Smooth muscle cell (in vitro differentiated cells): ENCODE measurements around the gene ROBO1. TPM values are rescaled to one million over a fixed set of nuclear protein-coding genes. Genes with fewer than 3 reads are reported as not detected.

Experiments used
- DNase-seq: peaks from one replicate; lab custom pipeline; 2025; ENCODE audit not compliant: unreplicated experiment; lab: John Stamatoyannopoulos, UW
- H2AFZ ChIP-seq: fragments of 200-600 bp; sonication (generic); 2 replicates; pipeline ENCODE4 v1.6.0; 2016; ENCODE audit warnings: antibody characterized with exemption, low read depth, mild to moderate bottlenecking
- H3F3A ChIP-seq: fragments of 200-600 bp; sonication (generic); 2 replicates; pipeline ENCODE4 v1.6.0; 2017; ENCODE audit warnings: antibody characterized with exemption, low read depth
- H3K27ac ChIP-seq: fragments of 200-600 bp; sonication (generic); 2 replicates; pipeline ENCODE4 v1.5.1; 2016; ENCODE audit warnings: low read depth, mild to moderate bottlenecking
- H3K27me3 ChIP-seq: fragments of 200-600 bp; sonication (generic); 2 replicates; pipeline ENCODE4 v1.6.1; 2016; ENCODE audit warnings: low read depth, mild to moderate bottlenecking
- H3K36me3 ChIP-seq: fragments of 200-600 bp; sonication (generic); 2 replicates; pipeline ENCODE4 v1.5.1; 2016; ENCODE audit warnings: low read depth
- H3K4me1 ChIP-seq: fragments of 200-600 bp; sonication (generic); 2 replicates; pipeline ENCODE4 v1.5.1; 2016; ENCODE audit warnings: low read depth
- H3K4me2 ChIP-seq: fragments of 200-600 bp; sonication (generic); 2 replicates; pipeline ENCODE4 v1.6.0; 2016; ENCODE audit warnings: mild to moderate bottlenecking
- H3K4me3 ChIP-seq: fragments of 200-600 bp; sonication (generic); 2 replicates; pipeline ENCODE4 v1.5.1; 2016; ENCODE audit warnings: mild to moderate bottlenecking
- H3K79me2 ChIP-seq: fragments of 200-600 bp; sonication (generic); 2 replicates; pipeline ENCODE4 v1.6.0; 2016; ENCODE audit warnings: low read depth, mild to moderate bottlenecking
- H3K9ac ChIP-seq: fragments of 200-600 bp; sonication (generic); 2 replicates; pipeline ENCODE4 v1.6.0; 2016; ENCODE audit warnings: low read depth
- H3K9me3 ChIP-seq: fragments of 200-600 bp; sonication (generic); replicated peaks from 2 replicates; pipeline ENCODE4 v1.5.1; 2016; ENCODE audit warnings: low read depth
- H4K20me1 ChIP-seq: fragments of 200-600 bp; sonication (generic); 2 replicates; pipeline ENCODE4 v1.6.0; 2016; ENCODE audit warnings: low read depth
- WGBS: methylation state at CpG from one replicate; pipeline ENCODE4 v1.1.7; 2016; ENCODE audit warnings: low lambda C conversion rate; 5-methylcytosine and 5-hydroxymethylcytosine counted together
- polyA plus RNA-seq: library from polyadenylated mRNA; unstranded; fragments of >200 nt; fragmentation: Nextera tagmentation; extraction: Ambion mirVana; gene quantifications from 2 replicates; pipeline ENCODE4 v1.2.1, GENCODE V29; 2016
- total RNA-seq: library from RNA; depleted of rRNA; stranded (reverse); fragments of >200 nt; gene quantifications from 2 replicates; pipeline ENCODE4 v1.2.3, GENCODE V29; 2014
- TF ChIP-seq, protein P1 (sequence below): fragments of 200-600 bp; sonication (generic); IDR thresholded peaks from 2 replicates; pipeline ENCODE4 v1.5.1; 2017; ENCODE audit warnings: borderline replicate concordance, mild to moderate bottlenecking, antibody characterized with exemption; ENCODE audit not compliant: insufficient read depth, poor library complexity, severe bottlenecking

The ROBO1 gene
- total and polyA plus RNA-seq, 2 experiments from 2014 or later, result 30.5 to 79.5 TPM

DNA sequence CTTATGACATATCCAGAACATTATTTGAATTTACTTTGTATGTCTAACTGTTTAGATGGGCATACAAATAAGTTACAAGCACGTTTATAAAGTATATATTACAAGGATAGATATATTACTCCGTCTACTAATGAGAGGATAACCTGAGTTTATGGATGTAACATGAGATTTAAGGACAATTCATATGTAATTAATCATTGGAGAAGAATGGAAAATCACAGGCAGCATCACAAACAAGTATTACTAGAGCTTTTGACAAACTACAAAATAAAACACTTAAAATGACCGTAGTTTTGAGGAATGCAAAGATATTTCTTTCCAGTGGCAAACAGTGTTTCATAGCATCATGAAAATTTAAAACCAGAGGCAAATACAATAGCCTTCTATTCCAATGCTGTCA is 113.8 kb downstream of the ROBO1 start:
- H3K4me1 ChIP-seq, result no peaks in the 10 kb centered on the region
- H3F3A ChIP-seq, result no peaks in the 10 kb centered on the region
- no peaks in the 10 kb centered on the region for H3K9me3 ChIP-seq
- DNase-seq, result no peak
- H3K36me3 ChIP-seq, result no peaks in the 10 kb centered on the region
- TF ChIP-seq, protein P1, sequence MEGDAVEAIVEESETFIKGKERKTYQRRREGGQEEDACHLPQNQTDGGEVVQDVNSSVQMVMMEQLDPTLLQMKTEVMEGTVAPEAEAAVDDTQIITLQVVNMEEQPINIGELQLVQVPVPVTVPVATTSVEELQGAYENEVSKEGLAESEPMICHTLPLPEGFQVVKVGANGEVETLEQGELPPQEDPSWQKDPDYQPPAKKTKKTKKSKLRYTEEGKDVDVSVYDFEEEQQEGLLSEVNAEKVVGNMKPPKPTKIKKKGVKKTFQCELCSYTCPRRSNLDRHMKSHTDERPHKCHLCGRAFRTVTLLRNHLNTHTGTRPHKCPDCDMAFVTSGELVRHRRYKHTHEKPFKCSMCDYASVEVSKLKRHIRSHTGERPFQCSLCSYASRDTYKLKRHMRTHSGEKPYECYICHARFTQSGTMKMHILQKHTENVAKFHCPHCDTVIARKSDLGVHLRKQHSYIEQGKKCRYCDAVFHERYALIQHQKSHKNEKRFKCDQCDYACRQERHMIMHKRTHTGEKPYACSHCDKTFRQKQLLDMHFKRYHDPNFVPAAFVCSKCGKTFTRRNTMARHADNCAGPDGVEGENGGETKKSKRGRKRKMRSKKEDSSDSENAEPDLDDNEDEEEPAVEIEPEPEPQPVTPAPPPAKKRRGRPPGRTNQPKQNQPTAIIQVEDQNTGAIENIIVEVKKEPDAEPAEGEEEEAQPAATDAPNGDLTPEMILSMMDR, result no peak
- H3K79me2 ChIP-seq, result no peaks in the 10 kb centered on the region
- 66% methylated on average over 3 of the region's 3 CpGs for WGBS
- no peak overlapping the region for H3K27ac ChIP-seq
- H3K9ac ChIP-seq, result no peak overlapping the region
- no peak overlapping the region for H3K4me2 ChIP-seq
- no peak overlapping the region for H3K4me3 ChIP-seq
- no peaks in the 10 kb centered on the region for H4K20me1 ChIP-seq
- no peak overlapping the region for H2AFZ ChIP-seq
- no peaks in the 10 kb centered on the region for H3K27me3 ChIP-seq

DNA sequence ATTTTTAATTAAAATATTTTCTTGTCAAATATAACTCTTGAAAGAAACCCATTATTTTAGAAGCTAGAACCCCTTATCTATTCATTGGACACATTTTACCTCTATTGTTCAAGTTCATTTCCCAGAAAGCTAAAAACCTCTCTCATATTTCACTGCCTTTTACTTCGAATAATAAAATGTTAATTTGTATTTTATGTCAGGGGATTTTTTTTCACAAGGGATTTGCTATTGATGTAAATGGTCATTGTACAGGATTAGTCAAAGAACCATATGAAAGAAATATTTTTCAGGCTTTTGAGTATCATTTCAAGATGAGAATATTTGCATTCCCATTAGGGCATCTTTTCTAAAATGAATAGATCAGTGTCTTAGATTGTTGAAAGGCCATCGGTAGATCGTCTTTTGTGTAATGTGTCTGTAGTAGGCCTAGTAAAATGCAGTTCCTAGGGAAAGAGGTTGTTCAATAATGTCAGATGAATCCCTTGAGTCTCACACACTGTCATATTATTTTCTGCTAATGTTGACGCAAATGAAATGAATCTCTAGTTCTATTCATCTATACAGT is 114.5 kb downstream of the ROBO1 start:
- TF ChIP-seq, protein P1, result no peak
- Histone ChIP-seq H3K4me1 (no peaks in the 10 kb centered on the region), H3K9ac (no peak overlapping the region), H3K36me3 (no peaks in the 10 kb centered on the region), H4K20me1 (no peaks in the 10 kb centered on the region), H3F3A (no peaks in the 10 kb centered on the region), H3K27ac (no peak overlapping the region), H3K79me2 (no peaks in the 10 kb centered on the region), H3K4me3 (no peak overlapping the region), H3K9me3 (no peaks in the 10 kb centered on the region), H3K4me2 (no peak overlapping the region), H2AFZ (no peak overlapping the region), H3K27me3 (no peaks in the 10 kb centered on the region)
- 78% methylated on average over 4 of the region's 4 CpGs for WGBS
- DNase-seq, result no peak

DNA sequence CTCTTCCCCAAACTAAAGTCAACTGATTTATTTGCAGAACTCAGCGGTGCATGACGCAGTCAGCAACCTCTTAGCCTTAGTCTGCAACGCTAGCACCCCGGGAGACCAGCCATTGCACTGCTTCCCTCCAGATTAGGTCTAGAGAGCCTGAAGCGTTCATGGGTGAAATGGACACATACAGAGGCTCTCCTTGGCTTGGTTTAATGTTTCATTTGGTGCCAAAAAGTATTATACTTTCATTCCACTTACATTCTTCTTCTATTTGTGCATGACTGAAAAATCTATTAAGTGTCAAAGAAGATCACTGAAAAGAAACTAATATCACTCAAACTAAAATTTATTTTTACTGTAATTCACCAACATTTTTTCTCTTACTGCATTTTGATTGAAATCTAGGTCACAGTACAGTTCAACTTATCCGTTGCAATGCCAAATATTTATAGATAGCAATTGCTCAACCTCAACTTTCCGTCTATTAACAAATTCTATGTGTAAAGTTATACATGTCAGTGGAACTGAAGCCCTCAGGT is 116.2 kb downstream of the ROBO1 start:
- H3K4me2 ChIP-seq, result no peak overlapping the region
- TF ChIP-seq, protein P1, result no peak
- H3K27ac ChIP-seq, result no peak overlapping the region
- no peak overlapping the region for H3K9ac ChIP-seq
- no peak overlapping the region for H2AFZ ChIP-seq
- H4K20me1 ChIP-seq, result no peaks in the 10 kb centered on the region
- H3K27me3 ChIP-seq, result no peaks in the 10 kb centered on the region
- no peaks in the 10 kb centered on the region for H3K79me2 ChIP-seq
- DNase-seq, result no peak
- no peaks in the 10 kb centered on the region for H3F3A ChIP-seq
- no peaks in the 10 kb centered on the region for H3K36me3 ChIP-seq
- no peak overlapping the region for H3K4me3 ChIP-seq
- H3K9me3 ChIP-seq, result no peaks in the 10 kb centered on the region
- no peaks in the 10 kb centered on the region for H3K4me1 ChIP-seq
- 76% methylated on average over 7 of the region's 7 CpGs for WGBS

DNA sequence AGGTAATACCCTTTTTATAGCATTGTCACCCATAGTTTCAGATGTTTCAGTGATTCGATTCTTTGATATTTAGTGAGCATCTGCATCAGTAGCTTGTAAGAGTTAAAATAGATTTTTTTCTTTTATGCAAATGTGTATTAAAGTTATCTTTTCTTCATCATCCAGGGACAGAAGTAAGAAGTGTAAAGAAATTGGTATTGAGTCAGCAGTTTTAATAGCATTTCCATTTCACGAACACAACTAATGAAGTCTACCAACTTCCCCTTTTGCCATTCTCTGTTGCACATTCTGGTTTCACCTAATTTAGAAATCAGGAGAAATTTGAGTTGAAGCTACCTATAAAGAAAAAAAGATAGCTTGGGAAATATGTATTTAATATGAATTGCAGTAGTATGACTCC is 127.9 kb downstream of the ROBO1 start:
- no peaks in the 10 kb centered on the region for H3F3A ChIP-seq
- H3K4me2 ChIP-seq, result no peak overlapping the region
- no peaks in the 10 kb centered on the region for H3K79me2 ChIP-seq
- no peak overlapping the region for H3K4me3 ChIP-seq
- WGBS, result 85% methylated on average over 2 of the region's 2 CpGs
- no peak overlapping the region for H3K27ac ChIP-seq
- no peak overlapping the region for H2AFZ ChIP-seq
- TF ChIP-seq, protein P1, result no peak
- no peaks in the 10 kb centered on the region for H3K9me3 ChIP-seq
- no peaks in the 10 kb centered on the region for H4K20me1 ChIP-seq
- no peaks in the 10 kb centered on the region for H3K4me1 ChIP-seq
- no peak overlapping the region for H3K9ac ChIP-seq
- DNase-seq, result no peak
- no peaks in the 10 kb centered on the region for H3K27me3 ChIP-seq
- H3K36me3 ChIP-seq, result no peaks in the 10 kb centered on the region
